ENCODE data around the gene CDC42BPB.

CDC42BPB gene

GRCh38 chr14:103068351-103069073 lies 11.2 kb upstream of the CDC42BPB start:
- peaks cover 9% of the 10 kb centered on the region for H3K4me1 ChIP-seq
- no peak overlapping the region for H3K4me3 ChIP-seq (ENCODE audit: low read depth, low read length)
- H3K27ac ChIP-seq, result no peak overlapping the region
- H2AFZ ChIP-seq, result no peak overlapping the region
- H3K9me3 ChIP-seq (ENCODE audit: control insufficient read depth, low read length), result no peaks in the 10 kb centered on the region
- H3K4me2 ChIP-seq (ENCODE audit: low read length), result no peak overlapping the region
- no peak for TF ChIP-seq CTCF (IDR thresholded peaks at IDR 0.05)
- H3K27me3 ChIP-seq (ENCODE audit: control insufficient read depth, insufficient read depth, low read length), result no peaks in the 10 kb centered on the region
- H3K79me2 ChIP-seq, result no peaks in the 10 kb centered on the region
- H3K9ac ChIP-seq, result no peak overlapping the region
- no peaks in the 10 kb centered on the region for H3K36me3 ChIP-seq (ENCODE audit: control insufficient read depth, insufficient read depth, low read length)

- Histone ChIP-seq H3K9ac (no peak overlapping the region), H3K4me3 (ENCODE audit: low read depth, low read length) (no peak overlapping the region), H3K79me2 (no peaks in the 10 kb centered on the region), H3K36me3 (ENCODE audit: control insufficient read depth, insufficient read depth, low read length) (no peaks in the 10 kb centered on the region), H3K9me3 (ENCODE audit: control insufficient read depth, low read length) (no peaks in the 10 kb centered on the region), H3K4me1 (peaks cover 9% of the 10 kb centered on the region), H3K4me2 (ENCODE audit: low read length) (no peak overlapping the region), H3K27ac (peak overlapping the region; percentile 3), H3K27me3 (ENCODE audit: control insufficient read depth, insufficient read depth, low read length) (no peaks in the 10 kb centered on the region), H2AFZ (no peak overlapping the region)
- TF ChIP-seq CTCF (IDR thresholded peaks at IDR 0.05), result no peak
These were observed 10.0 kb upstream of the CDC42BPB start for GRCh38 chr14:103067231-103067954.

GRCh38 chr14:103066399-103066798 lies 9.1 kb upstream of the CDC42BPB start:
- H3K9ac ChIP-seq, result no peak overlapping the region
- peak overlapping the region; percentile 22 for H3K27ac ChIP-seq
- no peak overlapping the region for H3K4me3 ChIP-seq (ENCODE audit: low read depth, low read length)
- H3K36me3 ChIP-seq (ENCODE audit: control insufficient read depth, insufficient read depth, low read length), result no peaks in the 10 kb centered on the region
- no peak overlapping the region for H3K4me2 ChIP-seq (ENCODE audit: low read length)
- TF ChIP-seq CTCF (IDR thresholded peaks at IDR 0.05), result no peak
- H2AFZ ChIP-seq, result no peak overlapping the region
- H3K79me2 ChIP-seq, result no peaks in the 10 kb centered on the region
- H3K4me1 ChIP-seq, result peaks cover 9% of the 10 kb centered on the region
- H3K27me3 ChIP-seq (ENCODE audit: control insufficient read depth, insufficient read depth, low read length), result no peaks in the 10 kb centered on the region
- no peaks in the 10 kb centered on the region for H3K9me3 ChIP-seq (ENCODE audit: control insufficient read depth, low read length)

GRCh38 chr14:103065861-103066260 lies 8.5 kb upstream of the CDC42BPB start:
- Histone ChIP-seq H3K27me3 (ENCODE audit: control insufficient read depth, insufficient read depth, low read length) (no peaks in the 10 kb centered on the region), H2AFZ (no peak overlapping the region), H3K36me3 (ENCODE audit: control insufficient read depth, insufficient read depth, low read length) (no peaks in the 10 kb centered on the region), H3K79me2 (no peaks in the 10 kb centered on the region), H3K4me1 (peaks cover 9% of the 10 kb centered on the region), H3K9ac (no peak overlapping the region), H3K9me3 (ENCODE audit: control insufficient read depth, low read length) (no peaks in the 10 kb centered on the region), H3K4me3 (ENCODE audit: low read depth, low read length) (no peak overlapping the region), H3K4me2 (ENCODE audit: low read length) (no peak overlapping the region), H3K27ac (peak overlapping the region; percentile 22)
- no peak for TF ChIP-seq CTCF (IDR thresholded peaks at IDR 0.05)

All from parathyroid adenoma (tissue), 2 donors.